OCI-LY3 (cell line): ENCODE data around the gene IRGQ.

Experiments used
- CTCF ChIP-seq: fragments of 200-600, 300-600 bp; sonication (generic); IDR thresholded peaks from 2 replicates; pipeline ENCODE4 v1.5.1; 2014; ENCODE audit warnings: antibody characterized with exemption, low read length, low read depth
- EZH2phosphoT487 ChIP-seq: fragments of 200-600 bp; shearing (Covaris generic); IDR thresholded peaks from 2 replicates; pipeline ENCODE4 v1.6.1; 2018; ENCODE audit warnings: antibody characterized with exemption, mixed run types, low read depth

GRCh38 chr19:43620061-43621001 is 24.4 kb upstream of the IRGQ start:
- TF ChIP-seq CTCF: no peak
- no peak for TF ChIP-seq EZH2phosphoT487
